Peyer's patch (tissue), 4 donors: ENCODE results near the gene ZNF577.

Experiments used
- CTCF ChIP-seq, 6 experiments: fragments of 450-650 bp in 4 of 6; fragments of 200-600 bp in 2 of 6; sonication (generic) in 1 of 6; IDR thresholded peaks; one replicate each; pipeline ENCODE4 v1.5.1; 2017 to 2019; ENCODE audit warnings: antibody characterized with exemption in 6 of 6, mild to moderate bottlenecking in 3 of 6, moderate library complexity in 1 of 6
- POLR2A ChIP-seq, 2 donors: fragments of 450-650 bp; IDR thresholded peaks; one replicate each; pipeline ENCODE4 v1.5.1; 2017; ENCODE audit warnings: antibody characterized with exemption in 2 of 2, mild to moderate bottlenecking in 2 of 2, moderate library complexity in 2 of 2

DNA sequence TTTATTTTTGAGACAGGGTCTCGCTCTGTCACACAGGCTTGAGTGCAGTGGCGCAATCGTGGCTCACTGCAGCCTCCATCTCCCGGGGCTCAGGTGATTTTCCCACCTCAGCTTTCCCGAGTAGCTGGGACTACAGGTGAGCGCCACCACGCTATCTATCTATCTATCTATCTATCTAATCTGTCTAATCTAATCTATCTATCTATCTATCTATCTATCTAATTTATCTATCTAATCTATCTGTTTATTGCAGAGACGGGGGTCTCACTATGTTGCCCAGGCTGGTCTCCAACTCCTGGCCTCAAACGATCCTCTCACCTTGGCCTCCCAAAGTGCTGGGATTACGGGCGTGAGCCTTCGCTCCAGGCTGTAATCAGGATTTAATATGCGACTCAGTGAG lies 40.1 kb upstream of the ZNF577 start:
- TF ChIP-seq CTCF (IDR thresholded peaks at IDR 0.05) (no peak), POLR2A (IDR thresholded peaks at IDR 0.05) (no peak)
